ENCODE measurements around the gene C2CD4D. TPM values are rescaled to one million over a fixed set of nuclear protein-coding genes. Genes with fewer than 3 reads are reported as not detected.

Gene C2CD4D
- total RNA-seq, 2 experiments from 2014 or later = 3.0 to 3.7 TPM

GRCh38 chr1:151816548-151817352 is 22.9 kb downstream of the C2CD4D start:
- CTCF ChIA-PET = interaction anchor here (0.9 to 2.5 kb wide), 4 partner anchors 8 to 27 kb away, joined by 3 to 11 read pairs (median 6); partner anchors contain the start of gene TDRKH
- H3K27ac Mint-ChIP-seq = peak overlapping the region; percentile 80
- DNase-seq = no peak
- no peak overlapping the region for H3K4me3 Mint-ChIP-seq
- H3K9me3 Mint-ChIP-seq = no peaks in the 10 kb centered on the region
- peaks cover 13% of the 10 kb centered on the region for H3K36me3 Mint-ChIP-seq (ENCODE audit: low read depth)
- POLR2A ChIA-PET = interaction anchor here (1.1 to 4.8 kb wide), 5 partner anchors 8 to 54 kb away, joined by 3 to 48 read pairs (median 4); partner anchors contain the start of genes MRPL9 and RORC
- H3K27me3 Mint-ChIP-seq = no peaks in the 10 kb centered on the region
- peaks cover 94% of the 10 kb centered on the region for H3K4me1 Mint-ChIP-seq

GRCh38 chr1:151815716-151816327 is 23.8 kb downstream of the C2CD4D start:
- H3K27ac Mint-ChIP-seq = peak overlapping the region; percentile 80
- CTCF ChIA-PET = interaction anchor here (0.5 to 2.5 kb wide), 8 partner anchors 9 to 619 kb away, joined by 3 to 11 read pairs (median 4); partner anchors contain the start of gene TDRKH

GRCh38 chr1:151814971-151815545 is 24.6 kb downstream of the C2CD4D start:
- ChIA-PET POLR2A (interaction anchor here (0.6 to 4.8 kb wide), 5 partner anchors 10 to 40 kb away, joined by 3 to 48 read pairs (median 4); partner anchors contain the start of gene RORC), CTCF (interaction anchor here (0.5 to 2.5 kb wide), 5 partner anchors 15 to 618 kb away, joined by 3 to 11 read pairs (median 4); partner anchors contain the start of gene TDRKH)
- no peak overlapping the region for H3K4me3 Mint-ChIP-seq
- DNase-seq = no peak
- peaks cover 13% of the 10 kb centered on the region for H3K36me3 Mint-ChIP-seq (ENCODE audit: low read depth)
- H3K9me3 Mint-ChIP-seq = no peaks in the 10 kb centered on the region
- peaks cover 78% of the 10 kb centered on the region for H3K4me1 Mint-ChIP-seq
- H3K27ac Mint-ChIP-seq = peak overlapping the region; percentile 80
- no peaks in the 10 kb centered on the region for H3K27me3 Mint-ChIP-seq

More at GRCh38 chr1:151815716-151816327, 23.8 kb downstream of the C2CD4D start:
- peaks cover 85% of the 10 kb centered on the region for H3K4me1 Mint-ChIP-seq
- H3K9me3 Mint-ChIP-seq = no peaks in the 10 kb centered on the region
- H3K4me3 Mint-ChIP-seq = peak overlapping the region; percentile 22
- peak; percentile 77 for DNase-seq
- peaks cover 13% of the 10 kb centered on the region for H3K36me3 Mint-ChIP-seq (ENCODE audit: low read depth)
- H3K27me3 Mint-ChIP-seq = no peaks in the 10 kb centered on the region
- POLR2A ChIA-PET = interaction anchor here (0.6 to 4.8 kb wide), 6 partner anchors 8 to 41 kb away, joined by 3 to 48 read pairs (median 4); partner anchors contain the start of gene RORC

- ChIA-PET POLR2A (interaction anchor here (1.3 to 4.8 kb wide), 3 partner anchors 10 to 16 kb away, joined by 4 to 48 read pairs (median 17); partner anchors contain the start of gene RORC), CTCF (interaction anchor here (2.5 kb wide), 1 partner anchor 16 kb away, joined by 11 read pairs; no protein-coding TSS in a partner anchor)
- Mint-ChIP-seq H3K9me3 (no peaks in the 10 kb centered on the region), H3K27ac (no peak overlapping the region), H3K27me3 (no peaks in the 10 kb centered on the region), H3K4me1 (peaks cover 71% of the 10 kb centered on the region), H3K36me3 (ENCODE audit: low read depth) (peaks cover 11% of the 10 kb centered on the region), H3K4me3 (no peak overlapping the region)
- no peak for DNase-seq
These were observed 25.2 kb downstream of the C2CD4D start for GRCh38 chr1:151814426-151814825.

GRCh38 chr1:151813271-151813977 is 26.2 kb downstream of the C2CD4D start:
- DNase-seq = no peak
- Mint-ChIP-seq H3K4me3 (no peak overlapping the region), H3K27ac (no peak overlapping the region), H3K36me3 (ENCODE audit: low read depth) (peaks cover 14% of the 10 kb centered on the region), H3K4me1 (peaks cover 61% of the 10 kb centered on the region), H3K27me3 (no peaks in the 10 kb centered on the region), H3K9me3 (no peaks in the 10 kb centered on the region)
- ChIA-PET POLR2A (interaction anchor here (1.4 to 2.6 kb wide), 3 partner anchors 8 to 23 kb away, joined by 6 to 15 read pairs (median 7); partner anchors contain the start of gene TDRKH), CTCF (no interaction called here)

- Mint-ChIP-seq H3K27ac (no peak overlapping the region), H3K4me1 (peaks cover 41% of the 10 kb centered on the region), H3K4me3 (no peak overlapping the region), H3K27me3 (peaks cover 2% of the 10 kb centered on the region), H3K9me3 (no peaks in the 10 kb centered on the region), H3K36me3 (ENCODE audit: low read depth) (peaks cover 12% of the 10 kb centered on the region)
- ChIA-PET POLR2A (interaction anchor here (0.8 to 2.6 kb wide), 8 partner anchors 9 to 77 kb away, joined by 3 to 15 read pairs (median 3); no protein-coding TSS in a partner anchor), CTCF (interaction anchor here (0.7 kb wide), 2 partner anchors 10 to 22 kb away, joined by 3 read pairs; no protein-coding TSS in a partner anchor)
- no peak for DNase-seq
These were observed 28.4 kb downstream of the C2CD4D start for GRCh38 chr1:151811181-151811580.

GRCh38 chr1:151809985-151810556 is 29.5 kb downstream of the C2CD4D start:
- peaks cover 2% of the 10 kb centered on the region for H3K27me3 Mint-ChIP-seq
- ChIA-PET POLR2A (interaction anchor here (0.6 to 2.6 kb wide), 5 partner anchors 11 to 20 kb away, joined by 3 to 9 read pairs (median 3); no protein-coding TSS in a partner anchor), CTCF (no interaction called here)
- no peaks in the 10 kb centered on the region for H3K9me3 Mint-ChIP-seq
- H3K36me3 Mint-ChIP-seq (ENCODE audit: low read depth) = peaks cover 5% of the 10 kb centered on the region
- no peak overlapping the region for H3K4me3 Mint-ChIP-seq
- no peak overlapping the region for H3K27ac Mint-ChIP-seq
- no peak for DNase-seq
- peaks cover 30% of the 10 kb centered on the region for H3K4me1 Mint-ChIP-seq

GRCh38 chr1:151809290-151809984 is 30.2 kb downstream of the C2CD4D start:
- Mint-ChIP-seq H3K27ac (no peak overlapping the region), H3K9me3 (no peaks in the 10 kb centered on the region), H3K27me3 (peaks cover 2% of the 10 kb centered on the region), H3K36me3 (ENCODE audit: low read depth) (peaks cover 5% of the 10 kb centered on the region), H3K4me3 (no peak overlapping the region), H3K4me1 (peaks cover 23% of the 10 kb centered on the region)
- no peak for DNase-seq
- POLR2A ChIA-PET = interaction anchor here (0.6 to 2.6 kb wide), 5 partner anchors 11 to 20 kb away, joined by 3 to 9 read pairs (median 3); no protein-coding TSS in a partner anchor
- CTCF ChIA-PET = no interaction called here

GRCh38 chr1:151807766-151808165 is 31.9 kb downstream of the C2CD4D start:
- no peaks in the 10 kb centered on the region for H3K9me3 Mint-ChIP-seq
- CTCF ChIA-PET = no interaction called here
- H3K4me3 Mint-ChIP-seq = no peak overlapping the region
- H3K4me1 Mint-ChIP-seq = peaks cover 8% of the 10 kb centered on the region
- H3K27ac Mint-ChIP-seq = no peak overlapping the region
- peaks cover 2% of the 10 kb centered on the region for H3K27me3 Mint-ChIP-seq
- POLR2A ChIA-PET = interaction anchor here (1.2 to 1.4 kb wide), 2 partner anchors 9 to 10 kb away, joined by 3 to 4 read pairs; no protein-coding TSS in a partner anchor
- H3K36me3 Mint-ChIP-seq (ENCODE audit: low read depth) = peaks cover 3% of the 10 kb centered on the region
- DNase-seq = no peak

GRCh38 chr1:151807131-151807530 is 32.5 kb downstream of the C2CD4D start:
- POLR2A ChIA-PET = interaction anchor here (1.2 to 1.4 kb wide), 2 partner anchors 9 to 10 kb away, joined by 3 to 4 read pairs; no protein-coding TSS in a partner anchor
- Mint-ChIP-seq H3K9me3 (no peaks in the 10 kb centered on the region), H3K4me3 (no peak overlapping the region), H3K27me3 (peaks cover 2% of the 10 kb centered on the region), H3K36me3 (ENCODE audit: low read depth) (peaks cover 3% of the 10 kb centered on the region), H3K27ac (no peak overlapping the region), H3K4me1 (peaks cover 2% of the 10 kb centered on the region)
- CTCF ChIA-PET = no interaction called here
- DNase-seq = no peak

- CTCF ChIA-PET = interaction anchor here (0.5 kb wide), 1 partner anchor 555 kb away, joined by 4 read pairs; no protein-coding TSS in a partner anchor
- no peak overlapping the region for H3K27ac Mint-ChIP-seq
These were observed 33.5 kb downstream of the C2CD4D start for GRCh38 chr1:151806170-151806569.

More at GRCh38 chr1:151806170-151806569, 33.5 kb downstream of the C2CD4D start:
- H3K27me3 Mint-ChIP-seq = peaks cover 2% of the 10 kb centered on the region
- no peak for DNase-seq
- peaks cover 2% of the 10 kb centered on the region for H3K4me1 Mint-ChIP-seq
- H3K9me3 Mint-ChIP-seq = no peaks in the 10 kb centered on the region
- peaks cover 3% of the 10 kb centered on the region for H3K36me3 Mint-ChIP-seq (ENCODE audit: low read depth)
- POLR2A ChIA-PET = interaction anchor here (1.1 to 1.9 kb wide), 2 partner anchors 14 to 28 kb away, joined by 3 to 9 read pairs; no protein-coding TSS in a partner anchor
- no peak overlapping the region for H3K4me3 Mint-ChIP-seq

Measured in activated CD4-positive, alpha-beta memory T cell treated with anti-CD3 and anti-CD28 coated beads, Interleukin-2, amount 10 ng/mL, durations not matched to agents 7 days and 5 days (primary cell).